ENCODE data around the gene SHKBP1.

DNA sequence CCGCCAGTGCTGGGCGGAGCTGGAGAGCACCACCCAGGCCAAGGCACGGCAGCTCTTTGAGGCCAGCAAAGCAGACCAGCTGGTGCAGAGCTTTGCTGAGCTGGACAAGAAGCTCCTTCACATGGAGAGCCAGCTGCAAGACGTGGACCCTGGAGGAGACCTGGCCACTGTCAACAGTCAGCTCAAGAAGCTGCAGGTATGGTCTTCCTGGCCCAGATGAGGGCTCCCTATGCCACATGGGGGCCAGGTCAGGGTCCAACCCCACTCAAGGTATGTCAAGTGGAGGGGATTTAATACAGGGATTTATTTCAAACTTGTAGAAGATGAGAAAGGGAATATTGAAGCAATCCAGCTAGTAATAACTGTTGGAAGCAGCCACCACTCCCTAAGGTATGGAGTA, 42.5 kb upstream of the SHKBP1 start:
- TF ChIP-seq, protein P1, sequence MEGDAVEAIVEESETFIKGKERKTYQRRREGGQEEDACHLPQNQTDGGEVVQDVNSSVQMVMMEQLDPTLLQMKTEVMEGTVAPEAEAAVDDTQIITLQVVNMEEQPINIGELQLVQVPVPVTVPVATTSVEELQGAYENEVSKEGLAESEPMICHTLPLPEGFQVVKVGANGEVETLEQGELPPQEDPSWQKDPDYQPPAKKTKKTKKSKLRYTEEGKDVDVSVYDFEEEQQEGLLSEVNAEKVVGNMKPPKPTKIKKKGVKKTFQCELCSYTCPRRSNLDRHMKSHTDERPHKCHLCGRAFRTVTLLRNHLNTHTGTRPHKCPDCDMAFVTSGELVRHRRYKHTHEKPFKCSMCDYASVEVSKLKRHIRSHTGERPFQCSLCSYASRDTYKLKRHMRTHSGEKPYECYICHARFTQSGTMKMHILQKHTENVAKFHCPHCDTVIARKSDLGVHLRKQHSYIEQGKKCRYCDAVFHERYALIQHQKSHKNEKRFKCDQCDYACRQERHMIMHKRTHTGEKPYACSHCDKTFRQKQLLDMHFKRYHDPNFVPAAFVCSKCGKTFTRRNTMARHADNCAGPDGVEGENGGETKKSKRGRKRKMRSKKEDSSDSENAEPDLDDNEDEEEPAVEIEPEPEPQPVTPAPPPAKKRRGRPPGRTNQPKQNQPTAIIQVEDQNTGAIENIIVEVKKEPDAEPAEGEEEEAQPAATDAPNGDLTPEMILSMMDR (IDR thresholded peaks at IDR 0.05): no peak
- TF ChIP-seq ZFX (IDR thresholded peaks at IDR 0.05; ENCODE audit: borderline replicate concordance): no peak
